H9 (cell line): Measurements from ENCODE around the gene DNAJC21. TPM values are rescaled to one million over a fixed set of nuclear protein-coding genes. Genes with fewer than 3 reads are reported as not detected.

ENCODE experiments used
- DNase-seq: peaks from one replicate; pipeline ENCODE4 v3.0.0-alpha.2; 2017
- H2AFZ ChIP-seq: one replicate; pipeline ENCODE4 v1.6.1; 2013; ENCODE audit warnings: mild to moderate bottlenecking, low read length, control low read depth, moderate library complexity
- H2AK5ac ChIP-seq: 2 replicates; pipeline ENCODE4 v1.6.1; 2013; ENCODE audit warnings: low read length, control low read depth, mixed read lengths; ENCODE audit not compliant: insufficient read length
- H2BK120ac ChIP-seq: one replicate; pipeline ENCODE4 v1.6.1; 2013; ENCODE audit warnings: low read depth, mild to moderate bottlenecking, low read length, control low read depth, inconsistent platforms; ENCODE audit not compliant: poor library complexity, severe bottlenecking
- H2BK12ac ChIP-seq: 2 replicates; pipeline ENCODE4 v1.6.1; 2013; ENCODE audit warnings: low read length, control low read depth, mixed read lengths, low read depth; ENCODE audit not compliant: insufficient read length
- H2BK15ac ChIP-seq: 2 replicates; pipeline ENCODE4 v1.6.1; 2013; ENCODE audit warnings: low read depth, low read length, control low read depth
- H2BK20ac ChIP-seq: one replicate; pipeline ENCODE4 v1.6.1; 2013; ENCODE audit warnings: low read depth, mild to moderate bottlenecking, low read length, control low read depth, inconsistent platforms; ENCODE audit not compliant: poor library complexity, severe bottlenecking
- H2BK5ac ChIP-seq: 2 replicates; pipeline ENCODE4 v1.6.1; 2013; ENCODE audit warnings: low read length, control low read depth, mixed read lengths; ENCODE audit not compliant: insufficient read length
- H3K14ac ChIP-seq: 2 replicates; pipeline ENCODE4 v1.6.1; 2013; ENCODE audit warnings: low read length, control low read depth; ENCODE audit not compliant: insufficient read depth
- H3K18ac ChIP-seq: 2 replicates; pipeline ENCODE4 v1.6.1; 2013; ENCODE audit warnings: low read depth, mild to moderate bottlenecking, mixed read lengths, low read length, control low read depth; ENCODE audit not compliant: insufficient read length
- H3K23ac ChIP-seq: 2 replicates; pipeline ENCODE4 v1.6.1; 2013; ENCODE audit warnings: low read length, control low read depth, mixed read lengths, low read depth; ENCODE audit not compliant: insufficient read length
- H3K23me2 ChIP-seq: 2 replicates; pipeline ENCODE4 v1.6.1; 2013; ENCODE audit warnings: low read depth, mild to moderate bottlenecking, mixed read lengths, low read length, control low read depth; ENCODE audit not compliant: insufficient read length, poor library complexity, severe bottlenecking
- H3K27ac ChIP-seq: 2 replicates; pipeline ENCODE4 v1.5.1; 2013; ENCODE audit warnings: low read length, control low read depth, mixed read lengths, low read depth; ENCODE audit not compliant: insufficient read length
- H3K27me3 ChIP-seq: 2 replicates; pipeline ENCODE4 v1.6.1; 2013; ENCODE audit warnings: low read length, control low read depth, inconsistent platforms; ENCODE audit not compliant: insufficient read depth
- H3K4ac ChIP-seq: 2 replicates; pipeline ENCODE4 v1.6.1; 2013; ENCODE audit warnings: low read depth, mild to moderate bottlenecking, control low read depth, inconsistent platforms, low read length, moderate library complexity
- H3K4me1 ChIP-seq: 2 replicates; pipeline ENCODE4 v1.6.1; 2013; ENCODE audit warnings: low read length, control low read depth, inconsistent platforms; ENCODE audit not compliant: insufficient read depth
- H3K4me2 ChIP-seq: 2 replicates; pipeline ENCODE4 v1.6.1; 2013; ENCODE audit warnings: low read length, control low read depth, mixed read lengths; ENCODE audit not compliant: insufficient read length, insufficient read depth
- H3K56ac ChIP-seq: 2 replicates; pipeline ENCODE4 v1.6.1; 2013; ENCODE audit warnings: low read depth, mild to moderate bottlenecking, mixed read lengths, low read length, control low read depth; ENCODE audit not compliant: insufficient read length
- H3K79me1 ChIP-seq: 2 replicates; pipeline ENCODE4 v1.6.1; 2013; ENCODE audit warnings: low read depth, mild to moderate bottlenecking, moderate library complexity, low read length, control low read depth, inconsistent platforms; ENCODE audit not compliant: insufficient read depth, poor library complexity, severe bottlenecking
- H3K79me2 ChIP-seq: 2 replicates; pipeline ENCODE4 v1.6.1; 2013; ENCODE audit warnings: low read length, control low read depth, inconsistent platforms; ENCODE audit not compliant: insufficient read depth
- H3K9ac ChIP-seq: 2 replicates; pipeline ENCODE4 v1.6.1; 2013; ENCODE audit warnings: low read length, control low read depth, mixed read lengths; ENCODE audit not compliant: insufficient read length; ENCODE audit errors: extremely low read depth
- H3K9me3 ChIP-seq: one replicate; pipeline ENCODE4 v1.6.1; 2013; ENCODE audit warnings: low read depth, low read length, inconsistent platforms; ENCODE audit not compliant: control insufficient read depth
- H3T11ph ChIP-seq: one replicate; pipeline ENCODE4 v1.6.1; 2013; ENCODE audit warnings: mild to moderate bottlenecking, low read length, control low read depth, inconsistent platforms
- H4K20me1 ChIP-seq: one replicate; pipeline ENCODE4 v1.6.1; 2013; ENCODE audit not compliant: control insufficient read depth, insufficient read length, insufficient read depth
- H4K5ac ChIP-seq: 2 replicates; pipeline ENCODE4 v1.6.1; 2013; ENCODE audit warnings: low read depth, mild to moderate bottlenecking, mixed read lengths, low read length, control low read depth; ENCODE audit not compliant: insufficient read length
- H4K8ac ChIP-seq: replicated peaks from 2 replicates; pipeline ENCODE4 v1.6.1; 2013; ENCODE audit warnings: low read length, control low read depth, mixed read lengths, low read depth; ENCODE audit not compliant: insufficient read length
- H4K91ac ChIP-seq: 2 replicates; pipeline ENCODE4 v1.6.1; 2013; ENCODE audit warnings: low read depth, mild to moderate bottlenecking, moderate library complexity, mixed read lengths, low read length, control low read depth; ENCODE audit not compliant: insufficient read length
- H3K27ac Mint-ChIP-seq, 3 experiments: 2 replicates in 2 of 3; 3 replicates in 1 of 3; pipeline ENCODE4 v1.8.0; 2020 to 2021; ENCODE audit warnings: mixed read lengths in 3 of 3, mild to moderate bottlenecking in 1 of 3, moderate library complexity in 1 of 3
- H3K27me3 Mint-ChIP-seq: 2 replicates; pipeline ENCODE4 v1.8.0; 2021; ENCODE audit warnings: low read depth, mild to moderate bottlenecking, moderate library complexity, mixed read lengths
- H3K36me3 Mint-ChIP-seq, 3 experiments: 2 replicates in 2 of 3; 3 replicates in 1 of 3; pipeline ENCODE4 v1.8.0; 2020 to 2021; ENCODE audit warnings: low read depth in 3 of 3, mixed read lengths in 3 of 3; ENCODE audit not compliant: insufficient read depth in 1 of 3
- H3K4me1 Mint-ChIP-seq, 2 experiments: 2 replicates each; pipeline ENCODE4 v1.8.0; 2020; ENCODE audit warnings: mixed read lengths in 2 of 2
- H3K4me3 Mint-ChIP-seq, 2 experiments: 2 replicates in 1 of 2; 3 replicates in 1 of 2; pipeline ENCODE4 v1.8.0; 2020 to 2021; ENCODE audit warnings: mild to moderate bottlenecking in 2 of 2, mixed read lengths in 2 of 2, moderate library complexity in 1 of 2
- H3K9me3 Mint-ChIP-seq, 2 experiments: 2 replicates in 1 of 2; 3 replicates in 1 of 2; pipeline ENCODE4 v1.8.0; 2020; ENCODE audit warnings: mild to moderate bottlenecking in 2 of 2, mixed read lengths in 2 of 2, moderate library complexity in 1 of 2
- WGBS: extraction: QIAGEN DNeasy Blood & Tissue Kit; methylation state at CpG from one replicate; pipeline ENCODE4 v1.1.7; 2013; ENCODE audit warnings: missing lambda C conversion rate, low lambda C conversion rate, mixed read lengths; ENCODE audit not compliant: insufficient read length; ENCODE audit errors: extremely low coverage; 5-methylcytosine and 5-hydroxymethylcytosine counted together
- total RNA-seq: library from RNA; stranded (reverse); gene quantifications from 2 replicates; pipeline ENCODE4 v1.2.1, GENCODE V29; 2021
- TF ChIP-seq, protein P1 (sequence below): fragments of 200-600 bp; sonication (generic); conservative IDR thresholded peaks from 3 replicates; pipeline ENCODE4 v1.8.0; 2021; ENCODE audit warnings: antibody characterized with exemption, mild to moderate bottlenecking

The DNAJC21 gene
- total RNA-seq, 1 experiment from 2014 or later = 50.4 TPM

DNA sequence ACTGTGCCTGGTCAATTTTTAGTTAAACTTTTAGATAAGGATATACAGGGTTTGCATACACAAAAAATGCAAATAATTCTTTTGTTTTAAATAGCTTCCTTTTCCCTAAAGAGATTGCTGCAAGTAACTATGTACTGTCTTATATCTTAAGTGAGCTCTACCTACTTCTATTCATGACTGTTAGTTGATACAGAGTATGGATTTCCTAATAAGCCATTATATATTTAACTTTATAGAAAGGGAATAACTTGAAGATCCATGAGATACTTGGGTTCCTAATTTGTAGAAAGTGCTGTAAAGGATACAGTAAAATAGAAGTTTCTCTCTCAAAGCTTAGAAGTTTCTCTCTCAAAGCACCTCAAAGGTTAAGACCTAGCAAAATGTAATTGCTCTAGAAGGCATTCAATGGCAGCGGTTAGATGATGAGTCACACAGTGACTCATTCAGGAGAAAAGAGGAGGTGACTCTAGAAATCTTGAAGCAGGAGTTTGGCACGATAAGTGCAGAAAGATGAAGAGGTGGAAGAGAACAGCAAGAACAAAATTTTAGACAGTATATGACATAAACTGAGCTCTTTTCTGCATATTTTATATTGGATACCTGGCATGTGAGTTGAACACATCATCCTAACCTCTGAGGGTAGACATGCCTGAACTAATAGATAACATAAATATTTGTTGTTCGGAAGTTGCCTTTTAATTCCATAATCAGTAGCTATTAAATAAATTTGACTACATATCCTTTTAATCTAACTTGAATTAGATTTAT, 5.5 kb upstream of the DNAJC21 start:
- Histone ChIP-seq H3K79me2 (no peaks in the 10 kb centered on the region), H3T11ph (no peak overlapping the region), H4K8ac (no peak overlapping the region), H3K18ac (no peak overlapping the region), H2BK20ac (no peak overlapping the region), H3K9me3 (no peaks in the 10 kb centered on the region), H2BK120ac (no peak overlapping the region), H4K91ac (no peak overlapping the region), H4K20me1 (no peaks in the 10 kb centered on the region), H3K56ac (no peak overlapping the region), H2AFZ (no peak overlapping the region), H3K23ac (no peak overlapping the region), H4K5ac (no peak overlapping the region), H3K4ac (no peak overlapping the region), H3K27ac (no peak overlapping the region), H3K23me2 (no peaks in the 10 kb centered on the region), H2BK5ac (no peak overlapping the region), H3K4me1 (no peaks in the 10 kb centered on the region), H3K27me3 (no peaks in the 10 kb centered on the region), H3K4me2 (no peak overlapping the region), H2AK5ac (no peak overlapping the region), H2BK15ac (no peak overlapping the region), H3K79me1 (no peaks in the 10 kb centered on the region), H2BK12ac (no peak overlapping the region), H3K9ac (no peak overlapping the region), H3K14ac (no peak overlapping the region)
- Mint-ChIP-seq H3K4me1 (peaks cover 2 to 4% of the 10 kb centered on the region in 2 experiments; a peak in 3 of 4 replicates), H3K4me3 (no peak overlapping the region), H3K9me3 (no peaks in the 10 kb centered on the region), H3K27me3 (no peaks in the 10 kb centered on the region), H3K27ac (no peak overlapping the region; a peak in 1 of 7 replicates), H3K36me3 (peaks cover 34 to 79% (median 69%) of the 10 kb centered on the region in 3 experiments)
- TF ChIP-seq, protein P1, sequence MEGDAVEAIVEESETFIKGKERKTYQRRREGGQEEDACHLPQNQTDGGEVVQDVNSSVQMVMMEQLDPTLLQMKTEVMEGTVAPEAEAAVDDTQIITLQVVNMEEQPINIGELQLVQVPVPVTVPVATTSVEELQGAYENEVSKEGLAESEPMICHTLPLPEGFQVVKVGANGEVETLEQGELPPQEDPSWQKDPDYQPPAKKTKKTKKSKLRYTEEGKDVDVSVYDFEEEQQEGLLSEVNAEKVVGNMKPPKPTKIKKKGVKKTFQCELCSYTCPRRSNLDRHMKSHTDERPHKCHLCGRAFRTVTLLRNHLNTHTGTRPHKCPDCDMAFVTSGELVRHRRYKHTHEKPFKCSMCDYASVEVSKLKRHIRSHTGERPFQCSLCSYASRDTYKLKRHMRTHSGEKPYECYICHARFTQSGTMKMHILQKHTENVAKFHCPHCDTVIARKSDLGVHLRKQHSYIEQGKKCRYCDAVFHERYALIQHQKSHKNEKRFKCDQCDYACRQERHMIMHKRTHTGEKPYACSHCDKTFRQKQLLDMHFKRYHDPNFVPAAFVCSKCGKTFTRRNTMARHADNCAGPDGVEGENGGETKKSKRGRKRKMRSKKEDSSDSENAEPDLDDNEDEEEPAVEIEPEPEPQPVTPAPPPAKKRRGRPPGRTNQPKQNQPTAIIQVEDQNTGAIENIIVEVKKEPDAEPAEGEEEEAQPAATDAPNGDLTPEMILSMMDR = no peak
- no CpG with 5 or more reads among the region's 3 CpGs for WGBS
- DNase-seq = no peak
